GM23338 (cell line): Measurements from ENCODE around the gene ITGB1BP1. TPM values are rescaled to one million over a fixed set of nuclear protein-coding genes. Genes with fewer than 3 reads are reported as not detected.

Experiments used
- ATAC-seq: fragments of 200-7000 bp; cut with Tn5 transposase; 3 replicates; pipeline ENCODE4 v1.9.1; 2020
- DNase-seq: peaks from one replicate; pipeline ENCODE4 v3.0.0-alpha.2; 2015; ENCODE audit warnings: low spot score
- H2AFZ ChIP-seq: fragments of 200-600 bp; sonication (generic); 2 replicates; pipeline ENCODE4 v1.8.0; 2016; ENCODE audit warnings: antibody characterized with exemption, mild to moderate bottlenecking, moderate library complexity
- H3F3A ChIP-seq: fragments of 200-600 bp; sonication (generic); replicated peaks from 2 replicates; pipeline ENCODE4 v1.8.0; 2017; ENCODE audit warnings: antibody characterized with exemption, mixed run types, low read depth
- H3K27ac ChIP-seq: fragments of 200-600 bp; sonication (generic); 2 replicates; pipeline ENCODE4 v1.6.1; 2016; ENCODE audit warnings: low read depth
- H3K27me3 ChIP-seq: fragments of 200-600 bp; sonication (generic); 2 replicates; pipeline ENCODE4 v1.8.0; 2016; ENCODE audit warnings: mild to moderate bottlenecking, mixed run types, moderate library complexity; ENCODE audit not compliant: insufficient read depth
- H3K36me3 ChIP-seq: fragments of 200-600 bp; sonication (generic); 2 replicates; pipeline ENCODE4 v1.8.0; 2016; ENCODE audit warnings: mild to moderate bottlenecking; ENCODE audit not compliant: insufficient read depth
- H3K4me1 ChIP-seq: fragments of 200-600 bp; sonication (generic); 2 replicates; pipeline ENCODE4 v1.8.0; 2016; ENCODE audit warnings: mild to moderate bottlenecking, moderate library complexity; ENCODE audit not compliant: insufficient read depth
- H3K4me2 ChIP-seq: fragments of 200-600 bp; sonication (generic); 2 replicates; pipeline ENCODE4 v1.7.1; 2017; ENCODE audit warnings: mixed run types
- H3K4me3 ChIP-seq: fragments of 200-600 bp; sonication (generic); 2 replicates; pipeline ENCODE4 v1.6.1; 2016; ENCODE audit warnings: mixed run types
- H3K79me2 ChIP-seq: fragments of 200-600 bp; sonication (generic); replicated peaks from 2 replicates; pipeline ENCODE4 v1.8.0; 2017; ENCODE audit warnings: mild to moderate bottlenecking; ENCODE audit not compliant: insufficient read depth
- H3K9me2 ChIP-seq: fragments of 200-600 bp; sonication (generic); 2 replicates; pipeline ENCODE4 v1.8.0; 2017; ENCODE audit not compliant: insufficient read depth
- H4K20me1 ChIP-seq: fragments of 200-600 bp; sonication (generic); replicated peaks from 2 replicates; pipeline ENCODE4 v1.8.0; 2017; ENCODE audit warnings: mild to moderate bottlenecking; ENCODE audit not compliant: insufficient read depth
- H3K27ac Mint-ChIP-seq: 2 replicates; pipeline ENCODE4 v1.8.0; 2020; ENCODE audit warnings: inconsistent platforms, mild to moderate bottlenecking, moderate library complexity, mixed read lengths
- H3K27me3 Mint-ChIP-seq: 3 replicates; pipeline ENCODE4 v1.8.0; 2022; ENCODE audit warnings: low read depth, mild to moderate bottlenecking, moderate library complexity, mixed read lengths, inconsistent platforms; ENCODE audit not compliant: insufficient read depth, poor library complexity
- H3K36me3 Mint-ChIP-seq: 3 replicates; pipeline ENCODE4 v1.8.0; 2021; ENCODE audit warnings: low read depth, mild to moderate bottlenecking, inconsistent platforms, moderate library complexity, mixed read lengths
- H3K4me1 Mint-ChIP-seq: 3 replicates; pipeline ENCODE4 v1.8.0; 2020; ENCODE audit warnings: mild to moderate bottlenecking, inconsistent platforms, mixed read lengths
- H3K4me3 Mint-ChIP-seq: 3 replicates; pipeline ENCODE4 v1.8.0; 2021; ENCODE audit warnings: moderate library complexity, mild to moderate bottlenecking, inconsistent platforms, mixed read lengths
- H3K9me3 Mint-ChIP-seq: 3 replicates; pipeline ENCODE4 v1.8.0; 2020; ENCODE audit warnings: moderate library complexity, mild to moderate bottlenecking, inconsistent platforms, mixed read lengths
- CREB1 ChIP-seq: fragments of 250-450 bp; sonication (Bioruptor Pico); IDR thresholded peaks from 2 replicates; pipeline ENCODE4 v1.5.0; 2020; ENCODE audit warnings: low read depth, mild to moderate bottlenecking, moderate library complexity
- EZH2phosphoT487 ChIP-seq: fragments of 200-600 bp; sonication (generic); IDR thresholded peaks from one replicate; pipeline ENCODE4 v1.8.1; 2018; ENCODE audit warnings: antibody characterized with exemption; ENCODE audit not compliant: unreplicated experiment
- JUNB ChIP-seq: IDR thresholded peaks from one replicate; pipeline ENCODE4 v1.6.1; 2016; ENCODE audit warnings: antibody characterized with exemption; ENCODE audit not compliant: unreplicated experiment
- STAT1 ChIP-seq: IDR thresholded peaks from one replicate; pipeline ENCODE4 v1.6.1; 2016; ENCODE audit warnings: antibody characterized with exemption; ENCODE audit not compliant: unreplicated experiment
- ZNF114 ChIP-seq: fragments of 250-450 bp; sonication (Bioruptor Pico); IDR thresholded peaks from 2 replicates; pipeline ENCODE4 v1.5.0; 2020; ENCODE audit warnings: mild to moderate bottlenecking, moderate library complexity
- polyA plus RNA-seq: library from polyadenylated mRNA; unstranded; fragments of >200 nt; fragmentation: Nextera tagmentation; extraction: Ambion mirVana; gene quantifications from 2 replicates; pipeline ENCODE4 v1.2.1, GENCODE V29; 2016
- total RNA-seq: library from RNA; depleted of rRNA; stranded (reverse); fragments of >200 nt; shearing (Covaris generic); gene quantifications from 2 replicates; pipeline ENCODE4 v1.2.3, GENCODE V29; 2014
- TF ChIP-seq, protein P1 (sequence below), 2 experiments: fragments of 200-600 bp in 1 of 2; sonication (generic) in 1 of 2; conservative IDR thresholded peaks; 2 replicates each; pipeline versions ENCODE4 v1.5.1 to v1.6.1; 2016 to 2017; ENCODE audit warnings: antibody characterized with exemption in 2 of 2, low read depth in 2 of 2, mild to moderate bottlenecking in 2 of 2, moderate library complexity in 1 of 2
- TF ChIP-seq, protein P2 (sequence below): fragments of 250-450 bp; sonication (Bioruptor Pico); IDR thresholded peaks from 2 replicates; pipeline ENCODE4 v1.5.0; 2020; ENCODE audit warnings: mild to moderate bottlenecking, moderate library complexity
- TF ChIP-seq, protein P3 (sequence below): IDR thresholded peaks from one replicate; pipeline ENCODE4 v1.6.1; 2018; ENCODE audit warnings: antibody characterized with exemption; ENCODE audit not compliant: unreplicated experiment

ITGB1BP1 gene
- total and polyA plus RNA-seq, 2 experiments from 2014 or later = 29.1 to 63.5 TPM

DNA sequence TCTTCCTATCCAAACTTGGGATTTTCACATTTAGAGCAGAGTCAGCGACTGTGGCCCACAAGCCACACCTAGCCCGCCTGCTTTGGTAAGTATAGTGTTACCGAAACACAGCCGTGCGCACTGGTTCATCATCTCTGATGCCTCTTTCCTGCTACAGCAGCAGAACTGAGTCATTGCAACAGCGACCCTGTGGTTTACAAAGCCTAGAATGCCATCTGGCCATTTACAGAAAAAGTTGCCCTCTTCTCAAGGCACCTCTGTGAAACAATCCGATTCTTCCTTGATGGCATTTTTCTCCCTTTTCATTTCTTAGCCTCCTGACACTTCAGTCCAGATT, 40.3 kb upstream of the ITGB1BP1 start:
- Mint-ChIP-seq H3K4me1 (no peaks in the 10 kb centered on the region), H3K27ac (no peak overlapping the region), H3K36me3 (peaks cover 46% of the 10 kb centered on the region), H3K27me3 (no peaks in the 10 kb centered on the region), H3K9me3 (no peaks in the 10 kb centered on the region), H3K4me3 (no peak overlapping the region)
- ATAC-seq = no peak
- Histone ChIP-seq H3K27me3 (no peaks in the 10 kb centered on the region), H3K4me2 (no peak overlapping the region), H3K9me2 (no peaks in the 10 kb centered on the region), H3K4me3 (no peak overlapping the region), H3K4me1 (no peaks in the 10 kb centered on the region), H2AFZ (no peak overlapping the region), H4K20me1 (peaks cover 5% of the 10 kb centered on the region; the same call in 1 of the 2 replicates), H3F3A (no peaks in the 10 kb centered on the region), H3K36me3 (peaks cover 7% of the 10 kb centered on the region), H3K27ac (no peak overlapping the region), H3K79me2 (no peaks in the 10 kb centered on the region)
- DNase-seq = no peak
- TF ChIP-seq, protein P1, sequence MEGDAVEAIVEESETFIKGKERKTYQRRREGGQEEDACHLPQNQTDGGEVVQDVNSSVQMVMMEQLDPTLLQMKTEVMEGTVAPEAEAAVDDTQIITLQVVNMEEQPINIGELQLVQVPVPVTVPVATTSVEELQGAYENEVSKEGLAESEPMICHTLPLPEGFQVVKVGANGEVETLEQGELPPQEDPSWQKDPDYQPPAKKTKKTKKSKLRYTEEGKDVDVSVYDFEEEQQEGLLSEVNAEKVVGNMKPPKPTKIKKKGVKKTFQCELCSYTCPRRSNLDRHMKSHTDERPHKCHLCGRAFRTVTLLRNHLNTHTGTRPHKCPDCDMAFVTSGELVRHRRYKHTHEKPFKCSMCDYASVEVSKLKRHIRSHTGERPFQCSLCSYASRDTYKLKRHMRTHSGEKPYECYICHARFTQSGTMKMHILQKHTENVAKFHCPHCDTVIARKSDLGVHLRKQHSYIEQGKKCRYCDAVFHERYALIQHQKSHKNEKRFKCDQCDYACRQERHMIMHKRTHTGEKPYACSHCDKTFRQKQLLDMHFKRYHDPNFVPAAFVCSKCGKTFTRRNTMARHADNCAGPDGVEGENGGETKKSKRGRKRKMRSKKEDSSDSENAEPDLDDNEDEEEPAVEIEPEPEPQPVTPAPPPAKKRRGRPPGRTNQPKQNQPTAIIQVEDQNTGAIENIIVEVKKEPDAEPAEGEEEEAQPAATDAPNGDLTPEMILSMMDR (conservative IDR thresholded peaks at IDR 0.05; ENCODE audit: low read depth in 2 of 2) = no peak
- TF ChIP-seq EZH2phosphoT487 = no peak
- TF ChIP-seq ZNF114 = no peak
- TF ChIP-seq, protein P2, sequence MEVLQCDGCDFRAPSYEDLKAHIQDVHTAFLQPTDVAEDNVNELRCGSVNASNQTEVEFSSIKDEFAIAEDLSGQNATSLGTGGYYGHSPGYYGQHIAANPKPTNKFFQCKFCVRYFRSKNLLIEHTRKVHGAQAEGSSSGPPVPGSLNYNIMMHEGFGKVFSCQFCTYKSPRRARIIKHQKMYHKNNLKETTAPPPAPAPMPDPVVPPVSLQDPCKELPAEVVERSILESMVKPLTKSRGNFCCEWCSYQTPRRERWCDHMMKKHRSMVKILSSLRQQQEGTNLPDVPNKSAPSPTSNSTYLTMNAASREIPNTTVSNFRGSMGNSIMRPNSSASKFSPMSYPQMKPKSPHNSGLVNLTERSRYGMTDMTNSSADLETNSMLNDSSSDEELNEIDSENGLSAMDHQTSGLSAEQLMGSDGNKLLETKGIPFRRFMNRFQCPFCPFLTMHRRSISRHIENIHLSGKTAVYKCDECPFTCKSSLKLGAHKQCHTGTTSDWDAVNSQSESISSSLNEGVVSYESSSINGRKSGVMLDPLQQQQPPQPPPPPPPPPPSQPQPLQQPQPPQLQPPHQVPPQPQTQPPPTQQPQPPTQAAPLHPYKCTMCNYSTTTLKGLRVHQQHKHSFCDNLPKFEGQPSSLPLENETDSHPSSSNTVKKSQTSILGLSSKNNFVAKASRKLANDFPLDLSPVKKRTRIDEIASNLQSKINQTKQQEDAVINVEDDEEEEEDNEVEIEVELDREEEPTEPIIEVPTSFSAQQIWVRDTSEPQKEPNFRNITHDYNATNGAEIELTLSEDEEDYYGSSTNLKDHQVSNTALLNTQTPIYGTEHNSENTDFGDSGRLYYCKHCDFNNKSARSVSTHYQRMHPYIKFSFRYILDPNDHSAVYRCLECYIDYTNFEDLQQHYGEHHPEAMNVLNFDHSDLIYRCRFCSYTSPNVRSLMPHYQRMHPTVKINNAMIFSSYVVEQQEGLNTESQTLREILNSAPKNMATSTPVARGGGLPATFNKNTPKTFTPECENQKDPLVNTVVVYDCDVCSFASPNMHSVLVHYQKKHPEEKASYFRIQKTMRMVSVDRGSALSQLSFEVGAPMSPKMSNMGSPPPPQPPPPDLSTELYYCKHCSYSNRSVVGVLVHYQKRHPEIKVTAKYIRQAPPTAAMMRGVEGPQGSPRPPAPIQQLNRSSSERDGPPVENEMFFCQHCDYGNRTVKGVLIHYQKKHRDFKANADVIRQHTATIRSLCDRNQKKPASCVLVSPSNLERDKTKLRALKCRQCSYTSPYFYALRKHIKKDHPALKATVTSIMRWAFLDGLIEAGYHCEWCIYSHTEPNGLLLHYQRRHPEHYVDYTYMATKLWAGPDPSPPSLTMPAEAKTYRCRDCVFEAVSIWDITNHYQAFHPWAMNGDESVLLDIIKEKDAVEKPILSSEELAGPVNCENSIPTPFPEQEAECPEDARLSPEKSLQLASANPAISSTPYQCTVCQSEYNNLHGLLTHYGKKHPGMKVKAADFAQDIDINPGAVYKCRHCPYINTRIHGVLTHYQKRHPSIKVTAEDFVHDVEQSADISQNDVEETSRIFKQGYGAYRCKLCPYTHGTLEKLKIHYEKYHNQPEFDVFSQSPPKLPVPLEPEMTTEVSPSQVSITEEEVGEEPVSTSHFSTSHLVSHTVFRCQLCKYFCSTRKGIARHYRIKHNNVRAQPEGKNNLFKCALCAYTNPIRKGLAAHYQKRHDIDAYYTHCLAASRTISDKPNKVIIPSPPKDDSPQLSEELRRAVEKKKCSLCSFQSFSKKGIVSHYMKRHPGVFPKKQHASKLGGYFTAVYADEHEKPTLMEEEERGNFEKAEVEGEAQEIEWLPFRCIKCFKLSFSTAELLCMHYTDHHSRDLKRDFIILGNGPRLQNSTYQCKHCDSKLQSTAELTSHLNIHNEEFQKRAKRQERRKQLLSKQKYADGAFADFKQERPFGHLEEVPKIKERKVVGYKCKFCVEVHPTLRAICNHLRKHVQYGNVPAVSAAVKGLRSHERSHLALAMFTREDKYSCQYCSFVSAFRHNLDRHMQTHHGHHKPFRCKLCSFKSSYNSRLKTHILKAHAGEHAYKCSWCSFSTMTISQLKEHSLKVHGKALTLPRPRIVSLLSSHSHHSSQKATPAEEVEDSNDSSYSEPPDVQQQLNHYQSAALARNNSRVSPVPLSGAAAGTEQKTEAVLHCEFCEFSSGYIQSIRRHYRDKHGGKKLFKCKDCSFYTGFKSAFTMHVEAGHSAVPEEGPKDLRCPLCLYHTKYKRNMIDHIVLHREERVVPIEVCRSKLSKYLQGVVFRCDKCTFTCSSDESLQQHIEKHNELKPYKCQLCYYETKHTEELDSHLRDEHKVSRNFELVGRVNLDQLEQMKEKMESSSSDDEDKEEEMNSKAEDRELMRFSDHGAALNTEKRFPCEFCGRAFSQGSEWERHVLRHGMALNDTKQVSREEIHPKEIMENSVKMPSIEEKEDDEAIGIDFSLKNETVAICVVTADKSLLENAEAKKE (CRISPR knock-in tag) = no peak
- TF ChIP-seq CREB1 (CRISPR knock-in tag) = no peak
- TF ChIP-seq, protein P3, sequence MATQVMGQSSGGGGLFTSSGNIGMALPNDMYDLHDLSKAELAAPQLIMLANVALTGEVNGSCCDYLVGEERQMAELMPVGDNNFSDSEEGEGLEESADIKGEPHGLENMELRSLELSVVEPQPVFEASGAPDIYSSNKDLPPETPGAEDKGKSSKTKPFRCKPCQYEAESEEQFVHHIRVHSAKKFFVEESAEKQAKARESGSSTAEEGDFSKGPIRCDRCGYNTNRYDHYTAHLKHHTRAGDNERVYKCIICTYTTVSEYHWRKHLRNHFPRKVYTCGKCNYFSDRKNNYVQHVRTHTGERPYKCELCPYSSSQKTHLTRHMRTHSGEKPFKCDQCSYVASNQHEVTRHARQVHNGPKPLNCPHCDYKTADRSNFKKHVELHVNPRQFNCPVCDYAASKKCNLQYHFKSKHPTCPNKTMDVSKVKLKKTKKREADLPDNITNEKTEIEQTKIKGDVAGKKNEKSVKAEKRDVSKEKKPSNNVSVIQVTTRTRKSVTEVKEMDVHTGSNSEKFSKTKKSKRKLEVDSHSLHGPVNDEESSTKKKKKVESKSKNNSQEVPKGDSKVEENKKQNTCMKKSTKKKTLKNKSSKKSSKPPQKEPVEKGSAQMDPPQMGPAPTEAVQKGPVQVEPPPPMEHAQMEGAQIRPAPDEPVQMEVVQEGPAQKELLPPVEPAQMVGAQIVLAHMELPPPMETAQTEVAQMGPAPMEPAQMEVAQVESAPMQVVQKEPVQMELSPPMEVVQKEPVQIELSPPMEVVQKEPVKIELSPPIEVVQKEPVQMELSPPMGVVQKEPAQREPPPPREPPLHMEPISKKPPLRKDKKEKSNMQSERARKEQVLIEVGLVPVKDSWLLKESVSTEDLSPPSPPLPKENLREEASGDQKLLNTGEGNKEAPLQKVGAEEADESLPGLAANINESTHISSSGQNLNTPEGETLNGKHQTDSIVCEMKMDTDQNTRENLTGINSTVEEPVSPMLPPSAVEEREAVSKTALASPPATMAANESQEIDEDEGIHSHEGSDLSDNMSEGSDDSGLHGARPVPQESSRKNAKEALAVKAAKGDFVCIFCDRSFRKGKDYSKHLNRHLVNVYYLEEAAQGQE = no peak
- TF ChIP-seq JUNB = no peak
- no peak for TF ChIP-seq STAT1
